ENCODE results near the gene FANCF.
"Not testable (repeated sequence)": the region's sequence is repeated elsewhere in the genome, so short reads cannot be mapped to it uniquely, and the experiment has no call there.

FANCF gene

GRCh38 chr11:22625448-22626287 lies at the start of gene FANCF:
Gene FANCF (minus strand): TSS chr11:22625823. CDS start chr11:22625810, 13 bp downstream.
- peak; percentile 95 for DNase-seq

GRCh38 chr11:22674470-22675439 lies 49.1 kb upstream of the FANCF start:
- DNase-seq, result no peak

- no peak for DNase-seq
Observed at GRCh38 chr11:22671751-22672150, 46.1 kb upstream of the FANCF start.

GRCh38 chr11:22670830-22671229 lies 45.2 kb upstream of the FANCF start:
- no peak for DNase-seq

- no peak for DNase-seq
Observed at GRCh38 chr11:22669368-22669767, 43.7 kb upstream of the FANCF start.

GRCh38 chr11:22668005-22668796 lies 42.6 kb upstream of the FANCF start:
- DNase-seq, result no peak

GRCh38 chr11:22666688-22667439 lies 41.2 kb upstream of the FANCF start:
- no peak for DNase-seq

GRCh38 chr11:22666325-22666687 lies 40.7 kb upstream of the FANCF start, which contains the start of gene GAS2:
Gene GAS2 (plus strand): TSS chr11:22666611. CDS start chr11:22674870, 8,259 bp downstream.
- no peak for DNase-seq

- no peak for DNase-seq
Observed at GRCh38 chr11:22659783-22660182, 34.2 kb upstream of the FANCF start.

GRCh38 chr11:22657101-22657694 lies 31.6 kb upstream of the FANCF start:
- no peak for DNase-seq

GRCh38 chr11:22656130-22656529 lies 30.5 kb upstream of the FANCF start:
- DNase-seq, result no peak

- DNase-seq, result not testable (repeated sequence)
Observed at GRCh38 chr11:22652346-22652745, 26.7 kb upstream of the FANCF start.

GRCh38 chr11:22641559-22641958 lies 15.9 kb upstream of the FANCF start:
- no peak for DNase-seq

GRCh38 chr11:22640862-22641261 lies 15.2 kb upstream of the FANCF start:
- no peak for DNase-seq

- no peak for DNase-seq
Observed at GRCh38 chr11:22635689-22636088, 10.1 kb upstream of the FANCF start.

- DNase-seq, result no peak
Observed at GRCh38 chr11:22634897-22635629, 9.4 kb upstream of the FANCF start.

GRCh38 chr11:22633354-22633902 lies 7.8 kb upstream of the FANCF start:
- no peak for DNase-seq

GRCh38 chr11:22627421-22627820 lies 1.8 kb upstream of the FANCF start:
- DNase-seq, result no peak

GRCh38 chr11:22626573-22627239 lies 1.1 kb upstream of the FANCF start:
- DNase-seq, result no peak

Data from KG1 (cell line).